ENCODE data around the gene APOL4.

DNA sequence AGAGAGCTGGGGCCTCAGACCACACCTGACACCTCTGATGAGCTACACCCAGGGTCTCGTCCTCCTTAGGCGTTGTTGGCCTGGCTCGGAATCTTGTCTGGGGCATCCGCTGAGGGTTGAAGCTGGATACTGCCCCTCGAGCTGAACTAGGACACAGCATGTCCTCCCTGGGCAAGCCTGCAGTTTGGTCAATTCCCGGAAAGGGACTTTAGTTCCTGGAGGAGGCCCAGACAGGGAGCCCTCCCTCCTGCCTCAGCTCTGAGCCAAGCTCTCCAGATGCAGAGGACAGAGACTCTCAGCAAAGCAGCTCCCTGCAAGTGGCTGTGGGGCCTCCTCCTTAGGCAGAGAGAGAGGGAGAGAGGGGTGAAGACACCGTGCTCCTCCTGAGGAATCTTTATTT is 45.9 kb downstream of the APOL4 start:
- TF ChIP-seq, protein P1, sequence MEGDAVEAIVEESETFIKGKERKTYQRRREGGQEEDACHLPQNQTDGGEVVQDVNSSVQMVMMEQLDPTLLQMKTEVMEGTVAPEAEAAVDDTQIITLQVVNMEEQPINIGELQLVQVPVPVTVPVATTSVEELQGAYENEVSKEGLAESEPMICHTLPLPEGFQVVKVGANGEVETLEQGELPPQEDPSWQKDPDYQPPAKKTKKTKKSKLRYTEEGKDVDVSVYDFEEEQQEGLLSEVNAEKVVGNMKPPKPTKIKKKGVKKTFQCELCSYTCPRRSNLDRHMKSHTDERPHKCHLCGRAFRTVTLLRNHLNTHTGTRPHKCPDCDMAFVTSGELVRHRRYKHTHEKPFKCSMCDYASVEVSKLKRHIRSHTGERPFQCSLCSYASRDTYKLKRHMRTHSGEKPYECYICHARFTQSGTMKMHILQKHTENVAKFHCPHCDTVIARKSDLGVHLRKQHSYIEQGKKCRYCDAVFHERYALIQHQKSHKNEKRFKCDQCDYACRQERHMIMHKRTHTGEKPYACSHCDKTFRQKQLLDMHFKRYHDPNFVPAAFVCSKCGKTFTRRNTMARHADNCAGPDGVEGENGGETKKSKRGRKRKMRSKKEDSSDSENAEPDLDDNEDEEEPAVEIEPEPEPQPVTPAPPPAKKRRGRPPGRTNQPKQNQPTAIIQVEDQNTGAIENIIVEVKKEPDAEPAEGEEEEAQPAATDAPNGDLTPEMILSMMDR (conservative IDR thresholded peaks at IDR 0.05), result no peak
- no peak for TF ChIP-seq ZFX (IDR thresholded peaks at IDR 0.05)

Measured in C4-2B (cell line).